HL-60 (cell line): Measurements from ENCODE around the gene MGAT5.

Experiments
- CTCF ChIP-seq: IDR thresholded peaks from one replicate; pipeline ENCODE4 v1.5.1; 2011; ENCODE audit warnings: low read length, control low read depth, inconsistent platforms; ENCODE audit not compliant: insufficient read depth
- GABPA ChIP-seq: IDR thresholded peaks from 2 replicates; pipeline ENCODE4 v1.6.1; 2012; ENCODE audit warnings: low read depth
- POLR2AphosphoS5 ChIP-seq: IDR thresholded peaks from 2 replicates; pipeline ENCODE4 v1.6.1; 2012; ENCODE audit warnings: low read depth
- SPI1 ChIP-seq: IDR thresholded peaks from 2 replicates; pipeline ENCODE4 v1.6.1; 2012; ENCODE audit warnings: low read depth, mild to moderate bottlenecking, borderline replicate concordance

DNA sequence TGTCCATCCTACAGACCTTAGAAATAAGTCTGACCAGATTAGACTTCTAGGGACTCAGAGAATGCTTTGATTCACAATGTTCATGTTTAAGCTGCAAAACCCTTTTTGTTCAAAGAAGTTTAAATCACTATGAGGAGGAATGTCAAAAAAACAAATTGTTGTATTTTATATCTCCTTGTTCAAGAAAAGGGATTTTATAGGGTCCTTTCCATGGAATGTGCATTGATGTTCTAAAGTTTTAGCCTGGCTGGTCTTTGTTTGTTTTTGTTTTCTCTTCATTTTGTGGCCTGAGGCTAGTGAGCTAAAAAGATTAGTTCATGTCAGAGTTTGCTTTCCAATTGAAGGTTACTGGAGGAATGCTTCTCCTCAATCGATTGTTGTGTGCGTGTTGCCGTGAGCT lies 77.2 kb downstream of the MGAT5 start:
- TF ChIP-seq CTCF (no peak), POLR2AphosphoS5 (no peak), SPI1 (no peak), GABPA (no peak)
